Epithelial cell of proximal tubule (primary cell): Measurements from ENCODE around the gene OSTF1. TPM values are rescaled to one million over a fixed set of nuclear protein-coding genes. Genes with fewer than 3 reads are reported as not detected.

Experiments used
- DNase-seq: peaks from one replicate; pipeline ENCODE4 v3.0.0-alpha.2; 2011; ENCODE audit warnings: low read depth
- H3K4me3 ChIP-seq: 2 replicates; pipeline ENCODE4 v1.5.1; 2011; ENCODE audit warnings: low read depth, mild to moderate bottlenecking, low read length
- total RNA-seq: library from RNA; depleted of rRNA; stranded (reverse); fragments of >200 nt; gene quantifications from 2 replicates; pipeline ENCODE4 v1.2.3, GENCODE V29; 2015
- TF ChIP-seq, protein P1 (sequence below): conservative IDR thresholded peaks from 2 replicates; pipeline ENCODE4 v1.5.1; 2012; ENCODE audit warnings: low read depth, mild to moderate bottlenecking, low read length

OSTF1 gene
- total RNA-seq, 1 donor from 2014 or later = 21.0 TPM

DNA sequence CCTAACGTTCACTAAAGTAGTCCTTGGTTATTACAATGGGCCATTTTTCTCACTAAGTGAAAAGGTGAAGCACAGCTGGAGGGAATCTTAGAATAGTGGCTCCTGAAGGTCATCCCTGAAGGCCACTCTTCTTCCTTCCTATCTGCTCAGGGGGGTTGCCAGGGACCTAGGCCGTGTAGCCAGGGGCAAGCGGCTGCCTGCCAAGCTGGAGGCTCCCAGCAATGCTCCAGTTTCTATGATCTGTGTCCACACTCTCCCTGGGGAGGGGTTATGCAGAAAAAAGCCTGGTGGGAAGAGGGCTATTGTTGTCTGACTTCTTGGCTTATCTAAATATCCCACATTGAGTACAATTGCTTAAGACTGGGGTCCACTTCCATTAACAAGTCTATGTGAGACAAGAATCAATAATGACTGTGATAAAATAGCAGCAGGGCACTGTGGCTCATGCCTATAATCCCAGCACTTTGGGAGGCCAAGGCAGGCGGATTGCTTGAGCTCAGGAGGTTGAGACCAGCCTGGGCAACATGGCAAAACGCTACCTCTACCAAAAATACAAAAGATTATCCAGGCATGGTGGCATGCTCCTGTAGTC, 4.1 kb upstream of the OSTF1 start:
- TF ChIP-seq, protein P1, sequence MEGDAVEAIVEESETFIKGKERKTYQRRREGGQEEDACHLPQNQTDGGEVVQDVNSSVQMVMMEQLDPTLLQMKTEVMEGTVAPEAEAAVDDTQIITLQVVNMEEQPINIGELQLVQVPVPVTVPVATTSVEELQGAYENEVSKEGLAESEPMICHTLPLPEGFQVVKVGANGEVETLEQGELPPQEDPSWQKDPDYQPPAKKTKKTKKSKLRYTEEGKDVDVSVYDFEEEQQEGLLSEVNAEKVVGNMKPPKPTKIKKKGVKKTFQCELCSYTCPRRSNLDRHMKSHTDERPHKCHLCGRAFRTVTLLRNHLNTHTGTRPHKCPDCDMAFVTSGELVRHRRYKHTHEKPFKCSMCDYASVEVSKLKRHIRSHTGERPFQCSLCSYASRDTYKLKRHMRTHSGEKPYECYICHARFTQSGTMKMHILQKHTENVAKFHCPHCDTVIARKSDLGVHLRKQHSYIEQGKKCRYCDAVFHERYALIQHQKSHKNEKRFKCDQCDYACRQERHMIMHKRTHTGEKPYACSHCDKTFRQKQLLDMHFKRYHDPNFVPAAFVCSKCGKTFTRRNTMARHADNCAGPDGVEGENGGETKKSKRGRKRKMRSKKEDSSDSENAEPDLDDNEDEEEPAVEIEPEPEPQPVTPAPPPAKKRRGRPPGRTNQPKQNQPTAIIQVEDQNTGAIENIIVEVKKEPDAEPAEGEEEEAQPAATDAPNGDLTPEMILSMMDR = no peak
- DNase-seq = no peak

DNA sequence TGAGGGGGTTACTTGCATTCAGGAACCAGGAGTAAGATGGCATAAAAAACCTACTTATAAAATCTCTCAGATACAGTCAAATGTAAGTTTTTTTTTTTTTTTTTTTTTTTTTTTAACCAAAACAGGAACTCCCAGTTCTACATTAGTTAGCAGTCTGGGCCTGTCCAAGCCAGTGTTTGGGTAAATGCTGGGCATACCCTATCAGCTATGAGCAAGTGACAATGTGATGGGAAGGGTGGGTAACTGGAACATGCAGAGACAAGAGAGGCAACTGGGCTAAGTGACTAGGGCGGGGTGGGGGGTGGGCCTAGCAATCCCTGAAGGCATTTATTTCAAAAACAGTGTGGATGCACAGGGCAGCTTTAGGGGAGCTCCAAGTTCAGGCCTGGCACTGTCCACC, 2.7 kb upstream of the OSTF1 start:
- no peak overlapping the region for H3K4me3 ChIP-seq
- no peak for DNase-seq
- TF ChIP-seq, protein P1 = no peak

More for the DNA sequence above, 4.1 kb upstream of the OSTF1 start:
- no peak overlapping the region for H3K4me3 ChIP-seq

DNA sequence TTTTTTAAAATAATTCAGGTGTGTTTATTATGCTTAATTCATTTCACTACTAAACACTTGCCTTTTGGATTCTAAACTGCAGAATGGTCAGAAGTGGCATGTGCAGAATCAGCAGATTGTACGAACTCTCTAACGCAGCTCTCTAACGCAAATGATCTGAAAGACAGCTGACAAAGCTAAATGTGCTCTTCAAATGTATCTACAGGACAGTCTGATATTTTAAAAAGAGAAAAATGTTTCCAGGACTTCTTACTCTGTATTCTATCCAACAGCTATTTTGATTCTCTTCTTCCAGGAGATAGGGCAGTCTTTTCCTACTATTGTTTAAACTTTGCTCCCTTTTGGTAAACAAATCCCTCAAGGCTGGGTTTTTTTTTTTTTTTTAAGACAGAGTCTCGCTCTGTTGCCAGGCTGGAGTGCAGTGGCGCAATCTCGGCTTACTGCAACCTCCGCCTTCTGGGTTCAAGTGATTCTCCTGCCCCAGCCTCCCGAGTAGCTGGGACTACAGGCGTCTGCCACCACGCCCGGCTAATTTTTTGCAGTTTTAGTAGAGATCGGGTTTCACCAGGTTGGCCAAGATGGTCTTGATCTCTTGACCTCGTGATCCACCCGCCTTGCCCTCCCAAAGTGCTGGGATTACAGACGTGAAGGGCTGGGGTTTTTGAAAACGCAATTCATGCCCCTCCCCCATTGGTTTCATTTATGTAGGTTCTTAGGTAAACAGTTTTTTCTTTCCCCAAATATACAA, 1.6 kb upstream of the OSTF1 start:
- TF ChIP-seq, protein P1 = no peak
- H3K4me3 ChIP-seq = peak overlapping the region; percentile 81
- no peak for DNase-seq

DNA sequence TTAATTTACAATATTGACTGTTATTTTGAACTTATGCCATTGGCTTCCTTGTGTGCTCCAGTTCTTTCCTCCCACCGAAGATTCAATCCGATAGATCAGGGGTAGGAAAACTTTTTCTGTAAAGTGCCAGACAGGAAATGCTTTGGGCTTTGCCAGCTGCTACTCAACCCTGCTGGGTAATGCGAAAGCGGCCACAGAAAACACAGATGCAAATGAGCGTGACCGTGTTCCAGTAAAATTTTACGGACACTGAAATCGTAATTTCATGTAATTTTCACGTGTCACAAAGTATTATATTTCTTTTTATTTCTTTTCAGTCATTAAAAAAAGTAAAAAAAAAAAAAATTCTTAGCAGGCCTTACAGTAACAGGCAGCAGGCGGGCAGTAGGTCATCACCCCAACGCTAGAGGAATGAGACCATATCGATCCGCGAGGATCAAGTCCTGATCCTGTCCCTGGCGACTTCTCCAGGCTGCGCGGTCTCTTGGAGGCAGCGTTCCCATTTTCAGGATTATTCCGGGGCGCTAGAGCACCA, 958 bp upstream of the OSTF1 start:
- DNase-seq = no peak
- H3K4me3 ChIP-seq = peak overlapping the region; percentile 81
- TF ChIP-seq, protein P1 = no peak

DNA sequence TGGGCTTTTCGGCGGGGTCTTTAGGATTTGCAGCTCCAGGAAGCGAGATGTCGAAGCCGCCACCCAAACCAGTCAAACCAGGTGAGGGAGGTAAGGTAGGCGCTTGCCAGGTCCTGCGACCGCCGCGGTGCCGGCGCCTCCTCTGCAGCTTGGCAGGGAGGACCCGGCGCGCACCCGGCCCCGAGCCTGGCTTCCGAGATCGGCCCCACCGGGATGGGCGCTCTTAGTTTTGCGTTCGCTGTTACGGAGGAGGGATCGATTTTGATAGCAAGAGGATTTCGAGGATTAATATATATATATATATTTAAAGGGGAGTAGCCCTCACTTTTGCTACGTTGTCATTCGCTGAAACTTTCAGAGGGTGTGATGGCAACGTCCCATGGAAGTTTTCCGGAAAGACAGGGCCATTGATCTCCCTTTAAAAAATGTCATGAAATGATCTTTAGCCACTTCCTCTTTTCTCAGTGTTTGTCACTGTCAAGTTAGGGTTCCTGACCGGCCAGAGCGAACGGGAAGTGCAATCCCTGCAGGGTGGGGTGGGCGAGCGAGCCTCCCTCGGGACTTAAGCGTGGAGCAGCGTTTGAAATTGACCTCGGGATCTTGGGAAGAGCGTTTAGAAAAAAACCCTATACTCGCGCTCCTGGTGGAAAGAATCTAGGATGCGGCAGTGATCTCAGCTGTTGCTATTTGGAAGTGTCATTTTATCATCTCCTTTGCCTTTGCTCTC, 495 bp downstream of the OSTF1 start:
- no peak for DNase-seq
- TF ChIP-seq, protein P1 = peak; percentile 47
- H3K4me3 ChIP-seq = peak overlapping the region; percentile 74

DNA sequence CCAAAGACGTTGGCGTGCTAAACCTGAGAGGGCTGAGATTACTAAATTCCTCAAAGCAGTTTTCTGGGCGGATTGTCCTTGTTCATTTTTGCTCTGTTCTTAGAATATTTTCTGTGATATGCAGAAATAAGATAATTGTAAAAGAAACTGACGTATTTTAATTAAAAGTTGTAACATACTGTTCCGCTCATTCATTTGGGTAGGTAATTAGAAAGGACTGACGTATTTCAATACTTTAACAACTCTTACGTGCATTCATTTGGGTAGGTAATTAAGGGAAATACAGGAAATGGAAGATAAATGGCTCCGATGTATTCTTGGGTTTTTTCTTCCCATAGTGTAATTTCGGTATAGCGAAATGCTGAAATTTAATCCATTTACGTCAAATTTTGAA, 1.1 kb downstream of the OSTF1 start:
- TF ChIP-seq, protein P1 = no peak

More for the DNA sequence above, 1.1 kb downstream of the OSTF1 start:
- H3K4me3 ChIP-seq = peak overlapping the region; percentile 74
- no peak for DNase-seq
